Stimulated activated CD8-positive, alpha-beta memory T cell treated with anti-CD3 and anti-CD28 coated beads, Interleukin-2, amount 100 ng/mL, for 1 hour (primary cell): ENCODE measurements around the gene UPF3A.
"Not testable (repeated sequence)": the region's sequence is repeated elsewhere in the genome, so short reads cannot be mapped to it uniquely, and the experiment has no call there.

ENCODE experiments used
- DNase-seq, 2 donors: peaks; one replicate each; pipeline ENCODE4 v3.0.0-alpha.2; 2020; ENCODE audit warnings: low read depth in 2 of 2

The UPF3A gene

DNA sequence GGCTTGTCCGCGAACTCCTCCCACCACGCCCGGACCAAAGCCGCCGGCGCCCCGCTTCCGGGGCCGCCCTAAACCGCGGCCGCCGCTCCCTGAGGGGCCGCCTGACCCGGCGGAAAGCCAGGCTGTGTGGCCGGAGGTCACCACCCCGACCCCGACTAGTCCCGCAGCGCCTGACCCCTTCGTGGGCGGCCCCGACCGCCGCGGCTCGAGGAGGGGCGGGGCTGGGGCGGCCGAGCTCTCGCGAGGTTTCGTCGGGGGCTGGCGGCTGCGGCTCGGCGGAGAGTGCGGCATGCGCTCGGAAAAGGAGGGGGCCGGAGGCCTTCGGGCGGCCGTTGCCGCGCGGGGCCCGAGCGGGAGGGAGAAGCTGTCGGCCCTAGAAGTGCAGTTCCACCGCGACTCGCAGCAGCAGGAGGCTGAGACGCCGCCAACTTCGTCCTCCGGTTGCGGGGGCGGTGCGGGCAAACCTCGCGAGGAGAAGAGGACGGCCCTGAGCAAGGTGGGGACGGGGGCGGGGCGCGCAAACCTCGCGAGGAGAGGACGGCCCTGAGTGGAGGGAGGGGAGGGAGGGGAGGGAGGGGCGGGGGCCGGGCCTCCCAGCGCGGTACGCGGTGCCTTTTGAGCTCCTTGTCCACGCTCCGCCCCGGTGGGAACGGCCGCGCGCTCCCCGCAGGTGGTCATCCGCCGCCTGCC, at the start of gene UPF3A:
Gene UPF3A (plus strand): TSS at position 251 of the 690 bp plus-strand sequence. CDS start 39 bp downstream, at position 290.
- DNase-seq = peak; percentile 72 to 79

- DNase-seq = no peak
Observed at GRCh38 chr13:114231886-114232285, 49.5 kb upstream of the UPF3A start.

GRCh38 chr13:114234266-114234644, 47.1 kb upstream of the UPF3A start:
- no peak for DNase-seq

DNA sequence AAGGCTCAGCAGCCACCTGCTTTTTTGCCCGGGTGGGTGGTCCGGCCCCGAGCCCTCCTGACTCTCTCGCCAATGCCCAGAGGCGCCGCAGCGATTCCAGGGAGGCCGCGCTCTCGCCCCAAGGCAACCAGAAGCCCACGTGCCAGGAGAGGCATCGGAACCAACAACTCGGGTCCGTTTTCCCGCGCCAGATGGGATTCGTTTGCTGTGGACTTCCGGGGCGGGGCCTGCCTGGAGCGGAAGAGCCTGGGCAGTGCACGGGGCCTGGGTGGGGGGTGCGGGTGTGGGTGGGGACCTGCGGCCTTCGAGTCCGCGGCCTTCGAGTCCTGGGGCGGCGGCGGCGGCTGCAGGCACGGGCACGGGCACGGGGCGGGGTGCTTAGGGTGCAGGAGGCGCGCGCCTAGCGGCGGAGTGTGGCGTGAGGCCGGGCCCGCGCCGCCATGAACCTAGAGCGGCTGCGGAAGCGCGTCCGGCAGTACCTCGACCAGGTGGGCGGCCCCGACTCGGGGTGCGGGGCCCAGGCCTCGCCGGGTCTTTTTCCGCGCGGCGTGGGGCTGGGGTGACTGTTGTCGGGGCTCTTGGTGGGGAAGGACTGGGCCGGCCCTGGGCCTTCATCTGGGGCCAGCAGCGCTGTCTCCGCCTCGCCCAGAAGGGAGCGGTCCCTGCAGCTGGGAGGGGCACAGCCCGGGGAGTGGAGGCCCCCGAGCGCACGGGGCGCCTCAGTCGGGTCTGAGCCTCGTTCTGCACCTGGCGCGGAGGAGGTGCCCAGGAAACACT, 46.6 kb upstream of the UPF3A start, which contains the start of gene CDC16:
Gene CDC16 (plus strand): TSS at position 253 of the 777 bp plus-strand sequence. CDS start 188 bp downstream, at position 441.
- peak; percentile 68 to 79 for DNase-seq

- DNase-seq = no peak
Observed at GRCh38 chr13:114235697-114236096, 45.7 kb upstream of the UPF3A start.

DNA sequence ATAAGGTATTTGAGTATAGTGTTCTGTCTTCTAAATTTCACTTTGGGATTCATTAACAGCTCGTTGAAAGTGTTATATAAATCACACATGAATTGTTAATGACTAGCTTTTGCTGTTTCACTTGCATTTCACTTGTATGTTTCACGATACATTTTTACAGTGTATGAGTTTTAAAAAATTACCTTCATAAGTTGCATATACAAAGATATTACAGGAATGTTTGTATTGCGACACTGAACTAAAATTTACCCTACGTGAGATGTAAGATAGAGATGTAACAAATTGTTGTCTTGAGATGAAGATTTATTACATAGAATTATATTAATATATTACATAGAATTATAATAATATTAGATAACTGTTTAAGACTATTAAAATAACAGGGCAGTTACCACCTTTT, 45.2 kb upstream of the UPF3A start:
- DNase-seq = no peak

DNA sequence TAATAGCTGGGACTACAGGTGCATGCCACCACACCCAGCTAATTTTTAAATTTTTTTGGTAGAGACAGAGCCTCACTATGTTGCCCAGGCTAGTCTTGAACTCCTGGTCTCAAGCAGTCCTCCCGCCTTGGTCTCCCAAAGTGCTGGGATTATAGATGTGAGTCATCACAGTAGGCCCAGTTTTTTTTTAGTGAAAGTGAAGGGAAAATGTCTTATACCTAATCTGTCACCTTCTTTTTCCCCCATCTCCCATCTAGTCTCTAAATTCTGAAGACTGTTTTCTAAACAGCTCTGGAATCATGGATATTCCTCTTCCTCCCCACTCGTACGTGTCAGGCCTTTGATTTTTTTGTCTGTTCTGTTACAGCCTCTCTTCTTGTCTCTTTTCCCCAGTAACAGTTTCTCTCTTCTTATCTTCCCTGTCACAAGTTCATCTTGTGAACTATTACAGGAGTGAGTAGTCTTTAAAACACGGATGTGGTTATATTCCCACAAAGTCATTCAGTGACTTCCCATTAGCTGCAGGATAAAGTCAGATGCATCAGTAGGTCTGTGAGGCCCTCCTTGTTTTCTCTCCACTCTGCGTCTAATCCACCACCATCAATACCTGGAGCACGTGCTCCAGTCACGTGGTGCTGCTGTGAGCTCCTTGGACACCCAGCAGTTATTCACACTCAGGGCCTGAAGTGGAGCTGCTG, 43.8 kb upstream of the UPF3A start:
- DNase-seq = no peak

DNA sequence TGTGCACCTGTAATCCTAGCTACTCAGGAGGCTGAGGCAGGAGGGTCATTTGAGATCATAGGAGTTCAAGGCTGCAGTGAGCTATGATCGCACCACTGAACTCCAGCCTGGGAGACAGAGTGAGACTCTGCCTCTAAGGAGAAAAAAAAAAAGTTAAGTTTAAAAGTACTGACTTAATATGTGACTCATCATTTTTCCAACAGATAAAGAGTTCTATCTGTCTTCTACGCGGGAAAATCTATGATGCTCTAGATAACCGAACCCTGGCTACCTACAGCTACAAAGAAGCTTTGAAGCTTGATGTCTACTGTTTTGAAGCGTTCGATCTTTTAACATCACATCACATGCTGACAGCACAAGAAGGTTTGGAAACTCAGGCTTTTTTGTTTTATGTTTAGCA, 39.5 kb upstream of the UPF3A start:
- DNase-seq = no peak

GRCh38 chr13:114243971-114244370, 37.4 kb upstream of the UPF3A start:
- DNase-seq = no peak

GRCh38 chr13:114244637-114245036, 36.8 kb upstream of the UPF3A start:
- DNase-seq = no peak

DNA sequence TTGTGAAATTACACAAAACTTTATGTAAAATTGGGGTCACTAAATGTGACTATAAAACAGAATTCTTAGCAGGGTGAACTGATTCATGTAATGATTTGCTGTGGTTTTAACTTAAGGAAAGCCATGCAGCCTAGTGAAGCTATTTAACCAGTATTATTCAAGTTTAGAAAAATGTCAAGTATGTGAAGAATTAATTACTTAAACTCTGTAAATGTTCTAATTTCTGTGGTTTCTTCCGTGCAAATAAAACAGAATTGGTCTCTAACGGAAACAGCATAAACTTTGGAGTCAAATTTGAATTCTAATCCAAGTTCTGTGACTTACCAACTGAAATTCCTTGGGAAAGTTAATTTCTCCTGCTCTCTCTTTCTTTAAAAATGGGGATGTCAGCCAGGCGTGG, 33.4 kb upstream of the UPF3A start:
- no peak for DNase-seq

- no peak for DNase-seq
Observed at GRCh38 chr13:114249077-114249476, 32.3 kb upstream of the UPF3A start.

DNA sequence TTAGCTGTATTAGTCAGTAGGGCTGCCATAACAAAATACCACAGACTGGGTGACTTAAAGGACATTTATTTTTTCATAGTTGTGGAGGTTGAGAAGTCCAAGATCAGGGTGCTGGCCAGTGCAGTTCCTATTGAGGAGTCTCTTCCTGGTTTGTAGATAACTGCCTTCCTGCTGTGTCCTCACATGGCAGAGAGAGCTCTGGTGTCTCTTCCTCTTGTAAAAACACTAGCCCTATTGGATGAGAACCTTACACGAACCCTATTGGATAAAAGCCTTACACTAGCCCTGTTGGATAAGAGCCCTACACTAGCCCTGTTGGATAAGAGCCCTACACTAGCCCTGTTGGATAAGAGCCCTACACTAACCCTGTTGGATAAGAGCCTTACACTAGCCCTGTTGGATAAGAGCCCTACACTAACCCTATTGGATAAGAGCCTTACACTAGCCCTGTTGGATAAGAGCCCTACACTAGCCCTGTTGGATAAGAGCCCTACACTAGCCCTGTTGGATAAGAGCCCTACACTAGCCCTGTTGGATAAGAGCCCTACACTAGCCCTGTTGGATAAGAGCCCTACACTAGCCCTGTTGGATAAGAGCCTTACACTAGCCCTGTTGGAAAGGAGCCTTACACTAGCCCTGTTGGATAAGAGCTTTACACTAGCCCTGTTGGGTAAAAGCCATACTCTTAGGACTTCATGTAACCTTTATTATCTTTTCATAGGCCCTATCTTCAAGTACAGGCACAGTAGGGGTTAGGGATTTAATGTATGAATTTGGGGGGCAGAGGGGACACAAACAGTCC, 29.6 kb upstream of the UPF3A start:
- DNase-seq = not testable (repeated sequence)

DNA sequence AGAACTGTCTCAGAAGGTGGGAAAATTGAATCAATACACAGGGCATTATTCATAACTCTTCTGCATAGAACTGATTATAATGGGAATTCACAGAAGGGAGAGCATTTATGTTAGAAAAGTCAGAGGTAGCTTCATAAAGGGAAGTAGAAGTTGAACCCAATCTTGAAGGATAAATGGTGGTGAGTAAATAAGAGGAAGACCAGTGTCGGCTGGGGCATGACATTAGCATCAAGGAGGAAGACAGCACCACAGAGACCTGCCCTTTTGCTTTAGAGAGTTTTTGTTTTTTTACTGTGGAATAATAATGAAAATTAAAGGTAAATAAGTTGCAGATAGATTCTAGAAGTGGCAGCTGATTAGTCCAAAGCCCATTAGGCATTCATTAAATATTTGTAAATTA, 24.9 kb upstream of the UPF3A start:
- DNase-seq = no peak

DNA sequence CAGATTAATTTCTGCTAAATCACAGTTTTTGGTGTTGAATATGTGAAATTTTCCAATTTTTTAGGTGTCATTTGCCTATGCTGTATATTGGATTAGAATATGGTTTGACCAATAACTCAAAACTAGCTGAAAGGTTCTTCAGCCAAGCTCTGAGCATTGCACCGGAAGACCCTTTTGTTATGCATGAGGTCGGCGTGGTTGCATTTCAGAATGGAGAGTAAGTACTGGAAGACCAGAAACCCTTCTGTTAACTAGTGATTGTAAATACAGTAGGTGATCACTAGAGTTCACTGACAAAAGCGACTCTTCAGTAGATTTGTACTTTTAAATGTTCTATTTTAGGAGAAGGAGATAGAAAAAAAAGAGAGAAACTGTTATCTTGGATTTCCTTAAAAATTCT, 24.4 kb upstream of the UPF3A start:
- DNase-seq = no peak

- no peak for DNase-seq
Observed at GRCh38 chr13:114258589-114258988, 22.8 kb upstream of the UPF3A start.

DNA sequence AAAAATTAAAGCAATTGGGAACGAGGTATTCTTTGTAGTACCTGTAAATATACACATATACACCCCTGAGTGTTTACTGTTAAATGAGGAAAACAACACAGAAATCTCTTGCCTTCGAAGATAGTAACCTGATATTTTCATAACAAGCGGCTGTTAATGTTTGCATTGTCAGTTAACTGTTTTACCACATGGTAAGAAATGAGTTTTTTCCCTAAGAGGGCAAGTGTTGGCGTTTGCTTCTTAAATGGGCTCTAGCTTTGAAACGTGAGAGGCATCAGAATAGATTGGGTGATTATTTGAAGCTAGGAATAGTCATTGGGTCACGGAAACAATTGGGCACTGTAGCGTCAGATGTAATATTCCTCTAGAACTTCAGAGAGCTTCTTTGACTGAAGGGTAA, 22.0 kb upstream of the UPF3A start:
- no peak for DNase-seq

DNA sequence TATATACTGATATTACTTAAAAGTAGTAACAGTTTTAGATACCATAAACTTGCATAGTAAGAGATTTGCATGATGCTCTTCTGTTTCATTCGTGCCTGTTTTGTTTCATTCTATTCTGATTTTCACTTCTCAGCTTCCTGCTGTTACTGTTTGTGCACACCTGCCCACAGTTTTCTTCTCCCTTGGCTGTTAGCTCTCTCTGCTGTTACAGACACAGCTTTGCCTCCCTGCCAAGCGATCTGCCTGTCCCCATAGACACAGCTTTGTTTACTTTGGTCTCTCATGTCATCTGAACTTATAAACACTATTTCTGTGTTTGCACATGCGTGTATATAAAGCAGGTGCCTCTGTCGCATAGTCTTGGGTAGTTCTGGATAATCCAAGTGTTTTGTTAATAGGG, 21.4 kb upstream of the UPF3A start:
- DNase-seq = no peak

DNA sequence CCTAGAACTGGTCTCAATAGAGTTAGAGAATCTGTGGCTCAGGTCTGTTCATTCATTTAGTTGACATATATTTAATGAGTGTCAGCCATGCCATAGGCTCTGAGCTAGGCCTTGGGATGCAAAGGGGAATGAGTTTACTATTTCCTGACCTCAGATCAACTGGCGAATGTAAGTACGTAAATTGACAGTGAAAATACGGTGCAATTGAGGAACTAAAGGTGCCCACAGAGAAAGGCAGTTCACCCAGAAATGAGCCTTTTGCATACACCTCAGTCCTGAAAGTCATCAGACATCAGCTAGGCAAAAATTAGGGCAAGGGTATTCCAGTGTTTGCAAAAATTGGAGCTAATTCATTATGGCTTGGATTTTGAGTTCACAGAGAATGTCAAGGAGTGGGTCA, 20.6 kb upstream of the UPF3A start:
- no peak for DNase-seq

GRCh38 chr13:114261328-114261965, 20.0 kb upstream of the UPF3A start:
- DNase-seq = no peak

DNA sequence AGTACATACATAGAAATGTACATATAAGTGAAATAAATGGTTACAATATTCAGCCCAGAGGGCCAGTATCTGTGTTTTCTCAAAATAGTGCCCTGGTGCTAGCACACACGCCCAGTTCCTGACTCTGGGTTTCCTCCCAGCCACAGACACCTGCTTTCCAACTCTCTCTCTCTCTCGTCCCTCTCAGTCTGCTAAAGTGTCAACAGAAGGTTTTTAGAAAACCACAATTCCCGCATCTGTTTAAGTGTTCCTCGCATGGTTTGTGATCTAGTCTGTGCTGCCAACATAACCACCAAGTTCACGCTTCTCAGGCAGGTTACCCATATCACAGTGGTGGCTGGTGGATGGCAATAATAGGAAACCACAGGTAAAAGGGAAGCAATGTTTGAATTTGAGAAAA, 17.8 kb upstream of the UPF3A start:
- no peak for DNase-seq
